Ramos (cell line): ENCODE measurements around the gene LLGL1.

Experiments
- in situ Hi-C: fragments of 300-500 bp; cut with MboI; formaldehyde crosslinking; loops from one replicate; pipeline ENCODE4 v1.14.3; 2022; ENCODE audit warnings: low sequenced_read_pairs; ENCODE audit not compliant: unreplicated experiment

Gene LLGL1

DNA sequence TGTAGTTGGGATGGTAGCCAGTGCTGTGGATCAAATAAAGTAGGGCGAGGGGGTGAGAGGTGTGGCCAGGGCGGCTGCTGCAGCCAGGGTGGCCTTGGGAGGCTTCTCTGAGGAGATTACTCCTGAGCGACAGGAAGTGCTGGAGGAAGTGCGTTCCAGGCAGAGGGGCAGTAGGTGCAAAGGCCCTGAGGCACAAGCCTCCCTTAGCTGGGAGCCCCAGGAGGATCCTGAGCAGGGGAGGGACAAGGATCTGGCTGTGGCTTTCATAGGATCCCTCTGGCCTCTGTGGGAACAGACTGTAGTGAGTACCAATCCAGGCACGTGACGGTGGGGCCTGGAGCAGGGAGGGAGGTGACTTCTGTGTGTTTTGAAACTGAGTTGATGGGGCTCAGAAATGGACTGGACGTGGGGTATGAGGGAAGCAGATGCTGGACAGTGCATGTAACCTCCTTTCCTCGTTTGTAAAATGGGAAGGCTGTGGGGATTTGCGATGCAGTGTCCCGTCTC is 2.8 kb downstream of the LLGL1 start:
- in situ Hi-C loops = no loop called here

DNA sequence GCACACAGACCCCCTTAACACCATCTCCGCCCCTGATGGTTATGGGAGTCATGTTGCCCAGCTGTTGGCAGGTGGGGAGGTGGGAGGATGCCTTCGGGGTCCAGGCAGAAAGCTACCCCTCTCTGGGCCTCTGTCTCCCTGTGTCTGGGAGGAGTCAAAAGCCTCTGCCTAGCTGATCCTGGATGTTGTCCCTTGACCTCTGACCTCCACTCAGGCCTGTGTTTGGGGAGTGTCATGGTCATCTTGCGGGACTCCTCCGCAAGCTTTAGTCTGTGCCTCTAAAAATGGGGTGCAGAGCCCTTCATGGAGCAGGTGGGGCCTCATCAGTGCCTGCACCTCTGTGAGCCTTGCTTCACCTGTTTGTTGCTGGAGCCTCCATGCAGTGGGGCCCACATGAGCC is 3.8 kb downstream of the LLGL1 start:
- in situ Hi-C loops = no loop called here

DNA sequence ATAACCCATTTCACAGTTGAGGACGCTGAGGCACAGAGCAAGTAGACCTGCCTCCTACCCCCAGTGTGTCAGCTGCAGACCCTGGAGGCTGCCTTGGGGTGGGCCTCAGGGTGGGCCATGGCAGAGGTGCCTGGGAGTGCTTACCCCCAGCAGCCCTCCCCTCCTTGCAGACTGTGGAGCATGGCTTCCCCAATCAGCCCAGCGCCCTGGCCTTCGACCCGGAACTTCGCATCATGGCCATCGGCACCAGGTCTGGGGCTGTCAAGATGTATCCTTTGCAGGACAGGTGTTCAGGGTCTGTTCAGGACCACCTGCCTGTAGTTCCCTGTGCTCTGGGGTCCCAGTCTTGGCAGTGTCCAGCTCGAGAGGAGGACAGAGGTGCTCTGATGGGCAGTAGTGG is 4.3 kb downstream of the LLGL1 start:
- in situ Hi-C loops = no loop called here

DNA sequence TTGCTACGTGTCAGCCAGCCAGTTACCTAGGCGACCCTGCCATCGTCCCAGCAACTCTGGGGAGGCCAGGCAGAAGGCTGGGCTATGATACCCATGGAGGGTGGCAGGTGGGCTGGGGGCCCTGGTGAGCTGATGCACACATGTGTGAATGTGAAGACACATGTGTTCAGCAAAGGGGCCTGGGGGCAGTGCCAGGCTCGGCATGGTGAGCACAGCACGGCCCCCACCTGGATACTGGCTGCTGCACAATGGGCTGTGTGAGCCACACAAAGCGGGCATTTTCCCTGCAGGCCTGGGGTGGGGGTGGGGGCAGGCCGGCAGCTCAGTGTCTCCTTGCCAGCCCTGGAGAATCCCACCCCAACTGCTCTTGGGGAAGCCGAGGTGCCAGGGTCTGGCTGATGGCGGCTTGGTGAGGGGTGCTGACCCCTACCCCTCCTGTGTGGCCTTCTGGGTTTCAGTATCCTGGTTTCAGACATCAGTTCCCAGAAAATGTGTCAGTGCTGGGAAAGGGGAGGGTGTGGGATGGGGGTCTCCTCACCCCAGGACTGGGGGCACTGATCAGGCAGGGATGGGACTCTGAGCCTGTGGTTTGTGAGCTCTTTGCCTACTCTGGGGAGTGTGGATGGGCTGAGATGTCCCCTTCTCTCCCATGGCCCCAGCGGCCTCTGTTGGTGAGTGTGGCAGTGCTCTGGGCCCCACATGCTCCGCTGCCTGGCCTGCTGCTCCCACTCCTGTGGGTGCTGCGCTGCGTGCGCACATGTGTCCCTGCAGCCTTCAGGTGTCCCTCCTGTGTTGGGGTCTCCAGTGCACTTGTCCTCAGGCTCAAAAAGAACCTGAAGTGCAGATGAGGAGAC is 5.1 kb downstream of the LLGL1 start:
- in situ Hi-C loops = no loop called here

DNA sequence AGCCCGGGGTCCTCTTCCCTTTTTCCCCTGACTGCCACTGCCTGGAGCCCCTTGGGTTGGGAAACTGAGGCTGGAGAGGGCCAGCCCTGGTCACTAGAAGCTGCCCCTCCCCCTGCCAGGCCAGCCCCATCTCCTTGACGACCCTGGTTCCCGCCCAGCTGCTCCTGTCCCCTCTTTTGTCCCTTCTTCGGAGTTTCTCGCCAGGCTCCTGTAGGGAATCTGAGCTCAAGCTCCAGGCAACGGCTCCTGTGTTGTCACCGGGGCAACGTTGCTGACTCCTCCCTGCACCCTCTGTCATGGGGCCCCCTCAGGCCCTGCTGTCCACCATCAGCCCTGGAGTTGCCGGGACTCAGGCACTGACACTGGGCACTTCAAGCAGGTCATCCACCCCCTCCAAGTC is 5.7 kb downstream of the LLGL1 start:
- in situ Hi-C loops = no loop called here

DNA sequence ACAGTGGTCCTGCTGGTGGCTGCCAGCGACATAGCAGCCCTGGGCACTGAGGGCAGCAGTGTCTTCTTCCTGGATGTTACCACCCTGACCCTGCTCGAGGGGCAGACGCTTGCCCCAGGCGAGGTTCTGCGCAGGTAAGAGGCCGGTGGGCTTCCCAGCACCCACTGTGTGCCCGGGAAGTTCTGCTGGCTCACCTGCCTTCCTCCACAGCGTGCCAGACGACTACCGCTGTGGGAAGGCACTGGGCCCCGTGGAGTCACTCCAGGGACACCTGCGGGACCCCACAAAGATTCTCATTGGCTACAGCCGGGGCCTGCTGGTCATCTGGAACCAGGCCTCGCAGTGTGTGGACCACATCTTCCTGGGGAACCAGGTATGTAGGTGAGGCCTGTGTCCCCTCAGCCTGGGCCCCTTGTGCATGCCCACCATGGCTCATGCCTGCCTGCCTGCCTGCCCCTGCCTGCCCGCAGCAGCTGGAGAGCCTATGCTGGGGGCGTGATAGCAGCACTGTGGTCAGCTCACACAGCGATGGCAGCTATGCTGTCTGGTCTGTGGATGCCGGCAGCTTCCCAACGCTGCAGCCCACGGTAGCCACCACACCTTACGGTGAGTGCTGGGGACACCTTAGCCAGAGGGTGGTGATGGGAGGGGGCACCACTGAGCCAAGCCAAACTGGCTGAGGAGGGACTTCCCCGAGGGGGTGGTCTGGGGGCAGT is 8.5 kb downstream of the LLGL1 start:
- in situ Hi-C loops = no loop called here

DNA sequence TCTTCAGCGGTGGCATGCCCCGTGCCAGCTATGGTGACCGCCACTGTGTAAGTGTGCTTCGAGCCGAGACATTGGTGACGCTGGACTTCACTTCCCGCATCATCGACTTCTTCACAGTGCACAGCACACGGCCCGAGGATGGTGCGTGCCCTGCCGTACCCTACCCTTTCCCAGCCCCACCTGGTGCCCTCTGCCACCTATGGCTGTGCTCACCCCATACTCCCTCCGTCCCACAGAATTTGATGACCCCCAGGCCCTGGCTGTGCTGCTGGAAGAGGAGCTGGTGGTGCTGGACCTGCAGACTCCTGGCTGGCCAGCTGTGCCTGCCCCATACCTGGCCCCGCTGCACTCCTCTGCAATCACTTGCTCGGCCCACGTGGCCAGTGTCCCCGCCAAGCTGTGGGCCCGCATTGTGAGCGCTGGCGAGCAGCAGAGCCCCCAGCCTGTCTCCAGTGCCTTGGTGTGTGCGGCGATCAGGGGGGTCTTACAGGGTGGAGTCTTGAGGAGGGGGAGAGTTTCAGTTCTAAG is 9.5 kb downstream of the LLGL1 start:
- in situ Hi-C loops = no loop called here

DNA sequence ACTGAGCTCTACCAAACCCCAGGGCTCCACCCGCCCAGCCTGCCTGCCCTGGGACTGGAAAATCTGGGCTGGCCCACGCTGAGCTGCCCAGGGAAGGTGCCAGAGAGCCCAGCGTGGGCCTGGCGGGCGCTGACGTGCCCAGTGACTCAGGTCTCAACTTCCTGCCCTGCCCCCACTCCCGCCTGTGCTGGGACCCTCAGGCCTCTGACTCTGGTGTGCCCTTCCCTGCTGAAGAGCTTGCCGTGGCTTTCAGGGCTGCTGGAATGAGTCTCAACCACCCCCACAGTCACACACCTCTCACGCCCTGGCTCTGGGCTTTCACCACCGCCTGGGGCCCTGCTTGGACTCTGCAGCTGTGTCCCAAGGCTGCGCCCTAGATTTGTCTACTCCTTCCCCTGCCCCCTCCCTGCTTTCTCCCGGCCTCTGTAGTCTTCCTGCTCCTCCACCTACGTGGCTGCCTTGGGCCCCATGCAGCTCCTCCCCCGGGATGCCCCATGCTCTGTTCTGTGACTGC is 10.4 kb downstream of the LLGL1 start:
- in situ Hi-C loops = no loop called here

DNA sequence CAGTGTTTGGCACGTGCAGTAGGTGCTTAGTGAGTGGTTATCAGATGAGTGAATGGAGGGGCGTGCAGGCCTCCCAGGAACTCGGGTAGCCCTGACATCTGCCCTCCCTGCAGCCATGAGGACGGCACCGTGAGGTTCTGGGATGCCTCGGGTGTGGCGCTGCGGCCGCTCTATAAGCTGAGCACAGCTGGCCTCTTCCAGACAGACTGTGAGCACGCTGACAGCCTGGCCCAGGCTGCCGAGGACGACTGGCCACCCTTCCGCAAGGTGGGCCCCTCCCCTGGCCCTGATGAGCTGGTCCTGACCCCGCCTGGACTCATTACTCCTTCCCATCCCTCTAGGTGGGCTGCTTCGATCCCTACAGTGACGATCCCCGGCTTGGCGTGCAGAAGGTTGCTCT is 11.1 kb downstream of the LLGL1 start:
- in situ Hi-C loops = no loop called here

DNA sequence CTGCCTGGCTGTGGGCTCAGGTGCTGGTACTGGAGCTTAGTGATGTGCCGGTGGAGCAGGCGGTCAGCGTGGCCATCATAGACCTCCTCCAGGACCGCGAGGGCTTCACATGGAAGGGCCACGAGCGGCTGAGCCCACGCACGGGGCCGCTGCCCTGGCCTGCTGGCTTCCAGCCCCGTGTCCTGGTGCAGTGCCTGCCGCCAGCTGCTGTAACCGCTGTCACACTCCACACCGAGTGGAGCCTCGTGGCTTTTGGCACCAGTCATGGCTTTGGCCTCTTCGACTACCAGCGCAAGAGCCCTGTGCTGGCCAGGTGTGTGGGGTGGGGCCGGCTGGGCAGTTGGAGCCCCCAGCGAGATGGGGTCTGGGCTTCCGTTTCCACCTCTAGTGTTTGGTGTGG is 12.0 kb downstream of the LLGL1 start:
- in situ Hi-C loops = no loop called here

DNA sequence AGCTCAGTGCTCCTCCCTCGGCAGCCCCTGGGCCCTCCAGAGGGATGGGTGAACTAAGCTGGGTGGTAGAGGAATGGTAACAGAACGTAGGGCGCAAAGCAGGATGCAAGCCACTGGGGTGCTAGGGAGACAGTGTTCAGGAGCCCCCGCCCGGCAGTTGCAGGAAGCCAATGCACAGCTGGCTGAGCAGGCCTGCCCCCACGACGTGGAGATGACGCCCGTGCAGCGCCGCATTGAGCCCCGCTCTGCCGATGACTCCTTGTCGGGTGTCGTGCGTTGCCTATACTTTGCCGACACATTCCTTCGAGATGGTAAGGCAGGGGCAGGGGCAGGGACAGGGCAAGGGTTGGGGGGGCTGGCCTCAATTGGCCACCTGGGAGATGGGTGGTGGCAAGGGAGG is 12.9 kb downstream of the LLGL1 start:
- in situ Hi-C loops = no loop called here

DNA sequence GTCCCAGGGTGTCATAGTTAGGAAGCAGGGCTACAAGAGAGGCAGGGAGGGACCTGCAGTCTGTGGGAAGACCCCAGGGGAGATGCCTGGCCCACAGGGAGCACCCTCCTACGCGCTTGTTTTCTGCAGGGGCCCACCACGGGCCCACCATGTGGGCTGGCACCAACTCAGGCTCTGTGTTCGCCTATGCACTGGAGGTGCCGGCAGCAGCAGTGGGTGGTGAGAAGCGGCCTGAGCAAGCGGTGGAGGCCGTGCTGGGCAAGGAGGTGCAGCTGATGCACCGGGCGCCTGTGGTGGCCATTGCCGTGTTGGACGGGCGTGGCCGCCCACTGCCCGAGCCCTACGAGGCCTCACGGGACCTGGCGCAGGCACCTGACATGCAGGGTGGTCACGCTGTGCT is 15.0 kb downstream of the LLGL1 start:
- in situ Hi-C loops = no loop called here

DNA sequence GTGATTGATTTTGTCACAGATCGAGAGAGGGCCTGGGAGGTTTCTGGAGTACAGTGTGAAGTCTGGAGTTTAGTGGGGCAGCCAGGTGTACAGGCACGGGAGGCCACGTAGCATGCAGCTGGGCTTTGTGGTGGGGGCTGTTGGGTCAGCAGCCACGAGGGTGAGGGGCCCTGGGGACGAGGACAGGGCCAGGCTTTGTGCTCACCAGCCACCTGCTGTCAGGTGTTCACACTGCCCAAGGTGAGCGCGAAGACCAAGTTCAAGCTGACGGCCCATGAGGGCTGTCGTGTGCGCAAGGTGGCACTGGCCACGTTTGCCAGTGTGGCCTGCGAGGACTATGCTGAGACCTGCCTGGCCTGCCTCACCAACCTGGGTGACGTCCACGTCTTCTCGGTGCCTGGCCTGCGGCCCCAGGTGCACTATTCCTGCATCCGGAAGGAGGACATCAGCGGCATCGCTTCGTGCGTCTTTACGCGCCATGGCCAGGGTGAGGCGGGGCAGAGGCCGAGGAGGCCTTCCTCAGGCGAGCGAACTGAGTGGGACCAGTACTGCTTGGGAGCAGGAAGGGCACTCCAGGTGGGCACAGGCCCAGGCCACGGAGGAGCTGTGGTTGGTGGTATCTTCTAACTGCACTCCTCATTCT is 15.9 kb downstream of the LLGL1 start:
- in situ Hi-C loops = no loop called here

DNA sequence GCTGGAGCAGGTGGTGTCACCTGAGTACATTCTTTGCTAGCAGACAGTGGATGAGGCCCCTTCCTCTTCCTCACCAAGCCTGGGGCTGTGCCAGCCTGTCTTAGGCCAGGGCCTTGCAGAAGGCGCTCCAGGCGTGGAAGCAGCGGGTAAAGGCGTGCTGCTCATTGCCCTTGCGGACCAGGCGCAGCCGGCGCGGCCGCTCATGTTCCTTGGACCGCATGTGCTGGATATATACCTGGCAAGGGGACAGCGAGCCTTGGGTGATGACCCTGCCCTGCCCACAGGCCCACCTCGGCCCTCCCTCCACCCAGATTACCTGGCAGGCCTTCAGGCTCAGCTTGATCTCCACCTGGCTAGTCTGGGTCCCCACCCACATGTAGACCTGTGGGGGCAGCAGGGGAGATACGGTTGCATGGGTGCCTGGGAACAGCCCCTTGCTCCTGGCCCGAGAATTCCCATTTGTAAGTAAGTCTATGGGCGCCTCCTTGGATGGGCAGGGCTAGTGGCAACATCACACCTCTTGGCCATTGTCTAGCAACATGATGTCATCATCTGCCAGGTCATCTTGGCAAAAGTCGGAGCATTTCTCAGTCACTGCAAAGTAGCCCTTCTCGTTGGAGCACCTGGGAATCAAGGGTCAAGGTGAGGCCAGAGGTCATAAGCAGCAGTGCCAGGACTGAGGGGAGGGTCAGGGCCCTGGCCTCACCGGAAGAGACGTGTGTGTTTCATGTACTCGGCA is 19.8 kb downstream of the LLGL1 start:
- in situ Hi-C loops = no loop called here

DNA sequence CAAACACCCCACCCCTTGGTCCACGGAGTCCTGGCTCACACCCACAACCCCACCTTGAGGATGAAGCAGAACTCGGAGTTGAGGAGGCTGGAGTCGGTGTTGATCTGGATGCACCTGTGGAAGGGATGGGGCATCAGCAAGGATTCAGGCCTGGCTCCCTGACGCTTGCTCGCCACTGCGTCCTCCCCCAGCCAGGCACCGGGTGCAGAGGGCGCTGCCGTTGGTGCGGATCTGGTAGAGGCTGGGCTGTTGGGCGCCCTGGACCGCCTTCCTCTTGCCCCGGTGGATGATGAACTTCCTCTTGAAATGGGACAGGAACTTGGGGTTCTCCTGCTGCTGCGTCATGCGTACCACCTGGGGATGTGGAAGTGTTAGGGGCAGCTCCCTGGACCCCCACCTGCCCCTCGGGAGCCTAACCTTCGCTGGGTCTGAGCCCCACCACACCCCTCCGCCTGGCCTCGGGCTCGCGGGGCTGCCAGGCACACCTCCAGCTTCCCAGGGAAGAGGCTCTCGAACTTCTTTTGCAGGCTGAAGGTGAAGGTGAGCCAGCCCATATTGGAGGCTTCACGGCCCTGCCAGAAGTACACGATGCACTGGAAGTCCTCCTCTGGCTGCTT is 20.8 kb downstream of the LLGL1 start:
- in situ Hi-C loops = no loop called here

DNA sequence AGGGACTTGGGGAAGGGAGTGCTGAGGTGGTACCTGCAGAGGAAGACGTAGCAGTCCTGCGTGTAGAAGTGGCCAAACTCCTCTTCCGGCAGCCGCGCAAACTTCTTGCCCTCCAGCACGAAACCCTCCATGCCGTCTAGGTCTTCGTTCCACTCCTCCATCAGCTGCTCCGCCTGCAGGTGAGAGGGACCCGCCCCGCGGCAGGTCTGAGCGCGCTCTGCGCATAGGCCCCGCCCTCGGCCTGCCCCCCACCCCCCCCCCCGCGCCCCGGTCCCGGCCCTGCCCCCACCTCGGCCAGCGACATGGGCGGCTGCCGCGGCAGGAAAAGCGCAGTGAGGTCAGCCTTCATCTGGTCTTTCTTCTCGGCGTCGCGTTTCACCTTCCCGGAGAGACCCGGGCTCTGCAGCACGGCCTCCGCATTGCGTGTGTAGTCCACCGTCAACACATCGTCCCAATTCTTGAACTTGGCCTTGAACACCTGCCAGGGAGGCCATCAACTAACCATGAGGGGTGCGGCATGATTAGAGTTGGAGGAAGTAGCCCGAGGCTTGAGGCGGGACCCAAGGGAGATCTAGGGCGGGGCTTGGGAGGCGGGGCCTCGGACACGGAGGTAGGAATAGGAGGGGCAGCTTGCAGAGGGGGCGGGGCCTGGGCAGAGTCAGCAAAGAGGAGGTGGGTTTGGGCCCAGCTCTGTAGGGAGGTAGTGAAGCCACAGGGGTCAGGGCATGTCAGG is 21.6 kb downstream of the LLGL1 start:
- in situ Hi-C loops = no loop called here

DNA sequence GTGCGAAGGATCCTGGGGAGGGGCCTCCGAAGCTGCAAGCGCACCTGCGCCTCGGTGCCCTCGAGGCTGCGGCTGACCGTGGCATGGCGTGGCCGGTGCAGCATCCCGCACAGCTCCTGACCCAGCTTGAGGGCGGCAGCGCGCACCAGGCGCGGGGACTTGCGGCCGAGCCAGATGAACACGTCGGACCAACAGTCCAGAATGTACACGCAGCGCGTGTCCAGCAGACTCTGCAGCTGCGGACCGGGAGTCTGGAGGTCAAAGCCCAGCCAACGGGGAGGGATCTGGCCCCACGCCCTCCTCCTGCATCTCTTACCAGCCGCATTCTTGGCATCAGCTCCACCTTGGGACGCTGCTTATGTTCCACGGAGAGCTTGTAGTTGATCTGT is 22.2 kb downstream of the LLGL1 start:
- in situ Hi-C loops = no loop called here

DNA sequence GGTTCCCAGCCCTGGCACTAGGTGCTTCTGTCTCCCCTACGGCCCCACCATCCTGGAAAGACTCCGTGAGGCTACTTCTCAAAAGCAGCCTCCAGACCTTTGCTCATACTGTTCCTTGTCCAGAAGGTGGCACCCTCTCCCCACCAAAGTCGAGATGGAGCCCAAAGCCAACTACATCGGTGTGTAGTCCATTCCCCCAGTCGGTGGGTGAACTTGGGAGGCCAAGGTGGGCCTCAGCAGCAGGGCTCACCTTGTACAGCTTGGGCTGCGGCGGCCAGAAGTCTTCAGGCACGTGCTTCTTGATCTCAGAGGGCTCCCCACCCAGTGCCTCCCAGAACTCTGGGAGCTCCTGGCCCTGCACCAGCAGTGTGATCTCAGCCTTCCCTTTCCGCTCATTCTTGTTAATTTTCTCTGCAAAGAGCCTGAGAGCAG is 22.9 kb downstream of the LLGL1 start:
- in situ Hi-C loops = no loop called here

DNA sequence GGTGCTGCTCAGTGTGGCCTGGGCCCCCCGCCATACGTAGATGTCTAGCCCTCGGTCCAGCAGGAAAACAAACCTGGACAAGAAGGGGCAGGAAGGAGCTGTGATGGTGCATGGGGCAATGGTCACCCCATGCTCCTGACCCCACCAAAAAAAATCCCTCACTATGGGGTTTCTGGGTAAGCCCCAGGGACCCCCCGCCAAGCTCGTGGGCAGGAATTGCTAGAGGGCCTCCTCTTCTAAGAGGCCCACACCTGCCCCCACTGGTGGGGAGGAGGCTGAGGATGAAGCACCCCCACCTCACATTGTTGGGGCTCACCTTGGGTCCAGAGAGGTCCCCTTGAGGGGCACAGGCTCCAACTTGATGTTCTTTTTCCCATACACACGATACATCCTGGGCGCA is 23.4 kb downstream of the LLGL1 start:
- in situ Hi-C loops = no loop called here
